H9 (cell line): ENCODE data around the gene ERI3. TPM values are rescaled to one million over a fixed set of nuclear protein-coding genes. Genes with fewer than 3 reads are reported as not detected.

Source experiments
- DNase-seq: peaks from one replicate; pipeline ENCODE4 v3.0.0-alpha.2; 2017
- H2AFZ ChIP-seq: one replicate; pipeline ENCODE4 v1.6.1; 2013; ENCODE audit warnings: mild to moderate bottlenecking, low read length, control low read depth, moderate library complexity
- H2AK5ac ChIP-seq: 2 replicates; pipeline ENCODE4 v1.6.1; 2013; ENCODE audit warnings: low read length, control low read depth, mixed read lengths; ENCODE audit not compliant: insufficient read length
- H2BK120ac ChIP-seq: one replicate; pipeline ENCODE4 v1.6.1; 2013; ENCODE audit warnings: low read depth, mild to moderate bottlenecking, low read length, control low read depth, inconsistent platforms; ENCODE audit not compliant: poor library complexity, severe bottlenecking
- H2BK12ac ChIP-seq: 2 replicates; pipeline ENCODE4 v1.6.1; 2013; ENCODE audit warnings: low read length, control low read depth, mixed read lengths, low read depth; ENCODE audit not compliant: insufficient read length
- H2BK15ac ChIP-seq: 2 replicates; pipeline ENCODE4 v1.6.1; 2013; ENCODE audit warnings: low read depth, low read length, control low read depth
- H2BK20ac ChIP-seq: one replicate; pipeline ENCODE4 v1.6.1; 2013; ENCODE audit warnings: low read depth, mild to moderate bottlenecking, low read length, control low read depth, inconsistent platforms; ENCODE audit not compliant: poor library complexity, severe bottlenecking
- H2BK5ac ChIP-seq: 2 replicates; pipeline ENCODE4 v1.6.1; 2013; ENCODE audit warnings: low read length, control low read depth, mixed read lengths; ENCODE audit not compliant: insufficient read length
- H3K14ac ChIP-seq: 2 replicates; pipeline ENCODE4 v1.6.1; 2013; ENCODE audit warnings: low read length, control low read depth; ENCODE audit not compliant: insufficient read depth
- H3K18ac ChIP-seq: 2 replicates; pipeline ENCODE4 v1.6.1; 2013; ENCODE audit warnings: low read depth, mild to moderate bottlenecking, mixed read lengths, low read length, control low read depth; ENCODE audit not compliant: insufficient read length
- H3K23ac ChIP-seq: 2 replicates; pipeline ENCODE4 v1.6.1; 2013; ENCODE audit warnings: low read length, control low read depth, mixed read lengths, low read depth; ENCODE audit not compliant: insufficient read length
- H3K23me2 ChIP-seq: 2 replicates; pipeline ENCODE4 v1.6.1; 2013; ENCODE audit warnings: low read depth, mild to moderate bottlenecking, mixed read lengths, low read length, control low read depth; ENCODE audit not compliant: insufficient read length, poor library complexity, severe bottlenecking
- H3K27ac ChIP-seq: 2 replicates; pipeline ENCODE4 v1.5.1; 2013; ENCODE audit warnings: low read length, control low read depth, mixed read lengths, low read depth; ENCODE audit not compliant: insufficient read length
- H3K27me3 ChIP-seq: 2 replicates; pipeline ENCODE4 v1.6.1; 2013; ENCODE audit warnings: low read length, control low read depth, inconsistent platforms; ENCODE audit not compliant: insufficient read depth
- H3K4ac ChIP-seq: 2 replicates; pipeline ENCODE4 v1.6.1; 2013; ENCODE audit warnings: low read depth, mild to moderate bottlenecking, control low read depth, inconsistent platforms, low read length, moderate library complexity
- H3K4me1 ChIP-seq: 2 replicates; pipeline ENCODE4 v1.6.1; 2013; ENCODE audit warnings: low read length, control low read depth, inconsistent platforms; ENCODE audit not compliant: insufficient read depth
- H3K4me2 ChIP-seq: 2 replicates; pipeline ENCODE4 v1.6.1; 2013; ENCODE audit warnings: low read length, control low read depth, mixed read lengths; ENCODE audit not compliant: insufficient read length, insufficient read depth
- H3K56ac ChIP-seq: 2 replicates; pipeline ENCODE4 v1.6.1; 2013; ENCODE audit warnings: low read depth, mild to moderate bottlenecking, mixed read lengths, low read length, control low read depth; ENCODE audit not compliant: insufficient read length
- H3K79me1 ChIP-seq: 2 replicates; pipeline ENCODE4 v1.6.1; 2013; ENCODE audit warnings: low read depth, mild to moderate bottlenecking, moderate library complexity, low read length, control low read depth, inconsistent platforms; ENCODE audit not compliant: insufficient read depth, poor library complexity, severe bottlenecking
- H3K79me2 ChIP-seq: 2 replicates; pipeline ENCODE4 v1.6.1; 2013; ENCODE audit warnings: low read length, control low read depth, inconsistent platforms; ENCODE audit not compliant: insufficient read depth
- H3K9ac ChIP-seq: 2 replicates; pipeline ENCODE4 v1.6.1; 2013; ENCODE audit warnings: low read length, control low read depth, mixed read lengths; ENCODE audit not compliant: insufficient read length; ENCODE audit errors: extremely low read depth
- H3K9me3 ChIP-seq: one replicate; pipeline ENCODE4 v1.6.1; 2013; ENCODE audit warnings: low read depth, low read length, inconsistent platforms; ENCODE audit not compliant: control insufficient read depth
- H3T11ph ChIP-seq: one replicate; pipeline ENCODE4 v1.6.1; 2013; ENCODE audit warnings: mild to moderate bottlenecking, low read length, control low read depth, inconsistent platforms
- H4K20me1 ChIP-seq: one replicate; pipeline ENCODE4 v1.6.1; 2013; ENCODE audit not compliant: control insufficient read depth, insufficient read length, insufficient read depth
- H4K5ac ChIP-seq: 2 replicates; pipeline ENCODE4 v1.6.1; 2013; ENCODE audit warnings: low read depth, mild to moderate bottlenecking, mixed read lengths, low read length, control low read depth; ENCODE audit not compliant: insufficient read length
- H4K8ac ChIP-seq: replicated peaks from 2 replicates; pipeline ENCODE4 v1.6.1; 2013; ENCODE audit warnings: low read length, control low read depth, mixed read lengths, low read depth; ENCODE audit not compliant: insufficient read length
- H4K91ac ChIP-seq: 2 replicates; pipeline ENCODE4 v1.6.1; 2013; ENCODE audit warnings: low read depth, mild to moderate bottlenecking, moderate library complexity, mixed read lengths, low read length, control low read depth; ENCODE audit not compliant: insufficient read length
- H3K27ac Mint-ChIP-seq, 3 experiments: 2 replicates in 2 of 3; 3 replicates in 1 of 3; pipeline ENCODE4 v1.8.0; 2020 to 2021; ENCODE audit warnings: mixed read lengths in 3 of 3, mild to moderate bottlenecking in 1 of 3, moderate library complexity in 1 of 3
- H3K27me3 Mint-ChIP-seq: 2 replicates; pipeline ENCODE4 v1.8.0; 2021; ENCODE audit warnings: low read depth, mild to moderate bottlenecking, moderate library complexity, mixed read lengths
- H3K36me3 Mint-ChIP-seq, 3 experiments: 2 replicates in 2 of 3; 3 replicates in 1 of 3; pipeline ENCODE4 v1.8.0; 2020 to 2021; ENCODE audit warnings: low read depth in 3 of 3, mixed read lengths in 3 of 3; ENCODE audit not compliant: insufficient read depth in 1 of 3
- H3K4me1 Mint-ChIP-seq, 2 experiments: 2 replicates each; pipeline ENCODE4 v1.8.0; 2020; ENCODE audit warnings: mixed read lengths in 2 of 2
- H3K4me3 Mint-ChIP-seq, 2 experiments: 2 replicates in 1 of 2; 3 replicates in 1 of 2; pipeline ENCODE4 v1.8.0; 2020 to 2021; ENCODE audit warnings: mild to moderate bottlenecking in 2 of 2, mixed read lengths in 2 of 2, moderate library complexity in 1 of 2
- H3K9me3 Mint-ChIP-seq, 2 experiments: 2 replicates in 1 of 2; 3 replicates in 1 of 2; pipeline ENCODE4 v1.8.0; 2020; ENCODE audit warnings: mild to moderate bottlenecking in 2 of 2, mixed read lengths in 2 of 2, moderate library complexity in 1 of 2
- WGBS: extraction: QIAGEN DNeasy Blood & Tissue Kit; methylation state at CpG from one replicate; pipeline ENCODE4 v1.1.7; 2013; ENCODE audit warnings: missing lambda C conversion rate, low lambda C conversion rate, mixed read lengths; ENCODE audit not compliant: insufficient read length; ENCODE audit errors: extremely low coverage; 5-methylcytosine and 5-hydroxymethylcytosine counted together
- total RNA-seq: library from RNA; stranded (reverse); gene quantifications from 2 replicates; pipeline ENCODE4 v1.2.1, GENCODE V29; 2021
- TF ChIP-seq, protein P1 (sequence below): fragments of 200-600 bp; sonication (generic); conservative IDR thresholded peaks from 3 replicates; pipeline ENCODE4 v1.8.0; 2021; ENCODE audit warnings: antibody characterized with exemption, mild to moderate bottlenecking

Gene ERI3
- total RNA-seq, 1 experiment from 2014 or later = 61.6 TPM

DNA sequence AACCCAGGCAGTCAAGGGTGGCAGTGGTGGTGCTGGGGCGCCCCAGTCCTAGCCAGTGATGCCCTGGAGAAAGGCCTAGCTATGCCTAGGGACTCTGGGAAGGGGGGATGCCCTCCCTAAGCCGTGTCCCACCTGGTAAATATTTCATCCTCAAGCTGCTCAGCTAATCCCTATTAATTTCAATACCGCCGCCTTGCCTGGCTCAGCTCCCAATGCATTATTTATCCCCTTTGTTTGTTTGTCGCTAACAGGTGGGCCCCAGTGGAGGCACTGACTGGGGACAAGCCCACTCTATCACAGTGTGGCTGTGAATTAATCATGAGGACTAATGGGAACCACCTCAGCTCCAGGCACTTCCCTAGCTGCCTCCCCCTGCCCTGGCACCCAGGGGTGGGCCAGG, 119.2 kb downstream of the ERI3 start:
- Histone ChIP-seq H4K5ac (no peak overlapping the region), H3K9me3 (no peaks in the 10 kb centered on the region), H3K4me1 (peaks cover 3% of the 10 kb centered on the region; the same call in 1 of the 2 replicates), H3K79me1 (no peaks in the 10 kb centered on the region), H3K56ac (no peak overlapping the region), H3K23me2 (no peaks in the 10 kb centered on the region), H3K27me3 (no peaks in the 10 kb centered on the region), H2BK12ac (no peak overlapping the region), H4K20me1 (no peaks in the 10 kb centered on the region), H3K4ac (no peak overlapping the region), H2BK5ac (no peak overlapping the region), H2AK5ac (no peak overlapping the region), H3K79me2 (no peaks in the 10 kb centered on the region), H2AFZ (no peak overlapping the region), H2BK20ac (no peak overlapping the region), H2BK15ac (no peak overlapping the region), H3K27ac (no peak overlapping the region), H3K23ac (no peak overlapping the region), H3K14ac (no peak overlapping the region), H3K9ac (no peak overlapping the region), H3T11ph (no peak overlapping the region), H3K18ac (no peak overlapping the region), H2BK120ac (no peak overlapping the region), H4K91ac (no peak overlapping the region), H4K8ac (no peak overlapping the region), H3K4me2 (no peak overlapping the region)
- H3K27ac Mint-ChIP-seq = peak overlapping the region in 1 of 3 experiments; percentile 85; a peak in 2 of 7 replicates
- H3K4me3 Mint-ChIP-seq = no peak overlapping the region
- DNase-seq = no peak
- peaks cover 12 to 15% (median 12%) of the 10 kb centered on the region in 3 experiments; a peak in 6 of 7 replicates for H3K36me3 Mint-ChIP-seq
- no peaks in the 10 kb centered on the region; a peak in 1 of 5 replicates for H3K9me3 Mint-ChIP-seq
- TF ChIP-seq, protein P1, sequence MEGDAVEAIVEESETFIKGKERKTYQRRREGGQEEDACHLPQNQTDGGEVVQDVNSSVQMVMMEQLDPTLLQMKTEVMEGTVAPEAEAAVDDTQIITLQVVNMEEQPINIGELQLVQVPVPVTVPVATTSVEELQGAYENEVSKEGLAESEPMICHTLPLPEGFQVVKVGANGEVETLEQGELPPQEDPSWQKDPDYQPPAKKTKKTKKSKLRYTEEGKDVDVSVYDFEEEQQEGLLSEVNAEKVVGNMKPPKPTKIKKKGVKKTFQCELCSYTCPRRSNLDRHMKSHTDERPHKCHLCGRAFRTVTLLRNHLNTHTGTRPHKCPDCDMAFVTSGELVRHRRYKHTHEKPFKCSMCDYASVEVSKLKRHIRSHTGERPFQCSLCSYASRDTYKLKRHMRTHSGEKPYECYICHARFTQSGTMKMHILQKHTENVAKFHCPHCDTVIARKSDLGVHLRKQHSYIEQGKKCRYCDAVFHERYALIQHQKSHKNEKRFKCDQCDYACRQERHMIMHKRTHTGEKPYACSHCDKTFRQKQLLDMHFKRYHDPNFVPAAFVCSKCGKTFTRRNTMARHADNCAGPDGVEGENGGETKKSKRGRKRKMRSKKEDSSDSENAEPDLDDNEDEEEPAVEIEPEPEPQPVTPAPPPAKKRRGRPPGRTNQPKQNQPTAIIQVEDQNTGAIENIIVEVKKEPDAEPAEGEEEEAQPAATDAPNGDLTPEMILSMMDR = no peak
- no peaks in the 10 kb centered on the region; the same call in 1 of the 2 replicates for H3K27me3 Mint-ChIP-seq
- peaks cover 17 to 28% of the 10 kb centered on the region in 2 experiments for H3K4me1 Mint-ChIP-seq
- no CpG with 5 or more reads among the region's 5 CpGs for WGBS
